SK-N-SH (cell line): ENCODE data around the gene AKT2. TPM values are rescaled to one million over a fixed set of nuclear protein-coding genes. Genes with fewer than 3 reads are reported as not detected.

Experiments
- CTCF ChIA-PET: fragments of 300-600, 350-600 bp; formaldehyde crosslinking; extraction: SDS; loops from one replicate; lab custom pipeline; 2021; lab: Yijun Ruan, JAX
- POLR2A ChIA-PET: fragments of 350-600 bp; sonication (Branson Sonifier 250); formaldehyde crosslinking; extraction: SDS; loops from one replicate; lab custom pipeline; 2020; ENCODE audit warnings: antibody characterized with exemption, inconsistent platforms; lab: Yijun Ruan, JAX
- DNase-seq: peaks from one replicate; pipeline ENCODE4 v3.0.0; 2012
- H2AFZ ChIP-seq: fragments of 200-600 bp; sonication (generic); 2 replicates; pipeline ENCODE4 v1.8.1; 2016; ENCODE audit warnings: antibody characterized with exemption, mild to moderate bottlenecking, low read depth
- H3F3A ChIP-seq: fragments of 200-600 bp; sonication (generic); replicated peaks from 2 replicates; pipeline ENCODE3; 2016; ENCODE audit warnings: antibody characterized with exemption, mild to moderate bottlenecking; ENCODE audit not compliant: insufficient read depth
- H3K27ac ChIP-seq, 2 experiments: fragments of 200-500 bp in 1 of 2; fragments of 200-600 bp in 1 of 2; sonication (Bioruptor generic) in 1 of 2; sonication (generic), shearing (Covaris generic) in 1 of 2; 2 replicates each; pipeline versions ENCODE4 v1.5.1 to v1.6.1; 2014 to 2016; ENCODE audit warnings: low read depth in 2 of 2, inconsistent platforms in 1 of 2, low read length in 1 of 2, mild to moderate bottlenecking in 1 of 2, mixed read lengths in 1 of 2
- H3K27me3 ChIP-seq: fragments of 200-600 bp; sonication (generic), shearing (Covaris generic); 2 replicates; pipeline ENCODE4 v1.6.1; 2016; ENCODE audit warnings: mixed run types; ENCODE audit not compliant: insufficient read depth
- H3K36me3 ChIP-seq, 2 experiments: fragments of 200-500 bp in 1 of 2; fragments of 200-600 bp in 1 of 2; sonication (Bioruptor generic) in 1 of 2; sonication (generic) in 1 of 2; replicated peaks in 1 of 2; 2 replicates each; pipeline versions ENCODE3 to v1.5.1; 2014 to 2016; ENCODE audit warnings: low read length in 1 of 2, mild to moderate bottlenecking in 1 of 2; ENCODE audit not compliant: insufficient read depth in 2 of 2, control insufficient read depth in 1 of 2
- H3K4me1 ChIP-seq, 2 experiments: fragments of 200-500 bp in 1 of 2; fragments of 200-600 bp in 1 of 2; sonication (Bioruptor generic) in 1 of 2; sonication (generic), shearing (Covaris generic) in 1 of 2; 2 replicates each; pipeline versions ENCODE4 v1.5.1 to v1.6.1; 2014 to 2016; ENCODE audit warnings: low read depth in 1 of 2, low read length in 1 of 2, mixed run types in 1 of 2; ENCODE audit not compliant: insufficient read depth in 2 of 2, control insufficient read depth in 1 of 2
- H3K4me2 ChIP-seq: fragments of 200-600 bp; sonication (generic), shearing (Covaris generic); 2 replicates; pipeline ENCODE4 v1.6.1; 2017; ENCODE audit warnings: mixed run types
- H3K4me3 ChIP-seq, 2 experiments: fragments of 200-500 bp in 1 of 2; fragments of 200-600 bp in 1 of 2; sonication (Bioruptor generic) in 1 of 2; sonication (generic), shearing (Covaris generic) in 1 of 2; 2 replicates each; pipeline versions ENCODE4 v1.5.1 to v1.8.1; 2014 to 2016; ENCODE audit warnings: low read depth in 2 of 2, inconsistent platforms in 1 of 2, low read length in 1 of 2, mild to moderate bottlenecking in 1 of 2, mixed read lengths in 1 of 2, moderate library complexity in 1 of 2
- H3K79me2 ChIP-seq: fragments of 200-600 bp; sonication (generic); 2 replicates; pipeline ENCODE4 v1.8.1; 2017; ENCODE audit warnings: mild to moderate bottlenecking; ENCODE audit not compliant: insufficient read depth
- H3K9ac ChIP-seq: fragments of 200-600 bp; sonication (generic); 2 replicates; pipeline ENCODE4 v1.6.1; 2017; ENCODE audit warnings: mixed run types
- H3K9me2 ChIP-seq: fragments of 200-600 bp; sonication (generic); 2 replicates; pipeline ENCODE4 v1.6.1; 2017; ENCODE audit warnings: mixed run types
- H3K9me3 ChIP-seq: fragments of 200-600 bp; sonication (generic); 2 replicates; pipeline ENCODE4 v1.6.1; 2017; ENCODE audit warnings: mixed run types, mild to moderate bottlenecking, moderate library complexity
- H4K20me1 ChIP-seq: fragments of 200-600 bp; sonication (generic); 2 replicates; pipeline ENCODE4 v1.6.1; 2017; ENCODE audit warnings: mild to moderate bottlenecking, mixed run types; ENCODE audit not compliant: insufficient read depth
- CHD2 ChIP-seq: fragments of 150-350 bp; IDR thresholded peaks from 2 replicates; pipeline ENCODE4 v1.6.1; 2018; ENCODE audit warnings: low read length; ENCODE audit not compliant: partially characterized antibody
- FOXM1 ChIP-seq: IDR thresholded peaks from 2 replicates; pipeline ENCODE4 v1.4.0; 2012; ENCODE audit warnings: low read depth, mild to moderate bottlenecking
- GABPA ChIP-seq: IDR thresholded peaks from 2 replicates; pipeline ENCODE4 v1.4.0; 2012; ENCODE audit warnings: low read depth, mild to moderate bottlenecking
- NRF1 ChIP-seq: IDR thresholded peaks from 2 replicates; pipeline ENCODE4 v1.6.1; 2012; ENCODE audit warnings: low read depth, mild to moderate bottlenecking, low read length
- POLR2AphosphoS5 ChIP-seq: IDR thresholded peaks from 2 replicates; pipeline ENCODE4 v1.6.1; 2012; ENCODE audit warnings: low read depth, low read length
- RAD21 ChIP-seq: IDR thresholded peaks from 2 replicates; pipeline ENCODE4 v1.6.1; 2012; ENCODE audit warnings: mild to moderate bottlenecking, low read length
- RFX5 ChIP-seq: IDR thresholded peaks from 2 replicates; pipeline ENCODE4 v1.6.1; 2012; ENCODE audit warnings: mild to moderate bottlenecking, improper control_type of control experiment, low read length
- TAF1 ChIP-seq: IDR thresholded peaks from 2 replicates; pipeline ENCODE4 v1.6.1; 2012; ENCODE audit warnings: low read depth, mild to moderate bottlenecking, low read length, moderate library complexity, borderline replicate concordance
- TCF12 ChIP-seq: IDR thresholded peaks from 2 replicates; pipeline ENCODE4 v1.4.0; 2012
- USF1 ChIP-seq: IDR thresholded peaks from 2 replicates; pipeline ENCODE4 v1.4.0; 2012; ENCODE audit warnings: low read depth, borderline replicate concordance
- YY1 ChIP-seq: IDR thresholded peaks from 2 replicates; pipeline ENCODE4 v1.4.0; 2012; ENCODE audit warnings: low read depth, mild to moderate bottlenecking
- WGBS: methylation state at CpG from one replicate; pipeline ENCODE4 v1.1.6; 2017; ENCODE audit warnings: low lambda C conversion rate; 5-methylcytosine and 5-hydroxymethylcytosine counted together
- polyA plus RNA-seq, 3 experiments: library from polyadenylated mRNA; depleted of rRNA; stranded (reverse); fragments of >200 nt; gene quantifications; 2 replicates each; pipeline ENCODE4 v1.2.3, GENCODE V29; 2012
- TF ChIP-seq, protein P1 (sequence below): fragments of 150-350 bp; IDR thresholded peaks from 2 replicates; pipeline ENCODE4 v1.6.1; 2016; ENCODE audit warnings: mild to moderate bottlenecking, low read depth, low read length
- TF ChIP-seq, protein P2 (sequence below): fragments of 200-600 bp; sonication (generic); IDR thresholded peaks from 2 replicates; pipeline ENCODE4 v1.6.1; 2017; ENCODE audit warnings: antibody characterized with exemption, mild to moderate bottlenecking, moderate library complexity
- TF ChIP-seq, protein P3 (sequence below): fragments of 150-350 bp; IDR thresholded peaks from 2 replicates; pipeline ENCODE4 v1.6.1; 2017; ENCODE audit warnings: antibody characterized with exemption, low read length, low read depth, borderline replicate concordance
- TF ChIP-seq, protein P4 (sequence below): IDR thresholded peaks from 2 replicates; pipeline ENCODE4 v1.4.0; 2012; ENCODE audit warnings: low read depth, borderline replicate concordance

AKT2 gene
- polyA plus RNA-seq, 1 of the 3 experiments (the other 2 are of a cell fraction) = 99.8 TPM

DNA sequence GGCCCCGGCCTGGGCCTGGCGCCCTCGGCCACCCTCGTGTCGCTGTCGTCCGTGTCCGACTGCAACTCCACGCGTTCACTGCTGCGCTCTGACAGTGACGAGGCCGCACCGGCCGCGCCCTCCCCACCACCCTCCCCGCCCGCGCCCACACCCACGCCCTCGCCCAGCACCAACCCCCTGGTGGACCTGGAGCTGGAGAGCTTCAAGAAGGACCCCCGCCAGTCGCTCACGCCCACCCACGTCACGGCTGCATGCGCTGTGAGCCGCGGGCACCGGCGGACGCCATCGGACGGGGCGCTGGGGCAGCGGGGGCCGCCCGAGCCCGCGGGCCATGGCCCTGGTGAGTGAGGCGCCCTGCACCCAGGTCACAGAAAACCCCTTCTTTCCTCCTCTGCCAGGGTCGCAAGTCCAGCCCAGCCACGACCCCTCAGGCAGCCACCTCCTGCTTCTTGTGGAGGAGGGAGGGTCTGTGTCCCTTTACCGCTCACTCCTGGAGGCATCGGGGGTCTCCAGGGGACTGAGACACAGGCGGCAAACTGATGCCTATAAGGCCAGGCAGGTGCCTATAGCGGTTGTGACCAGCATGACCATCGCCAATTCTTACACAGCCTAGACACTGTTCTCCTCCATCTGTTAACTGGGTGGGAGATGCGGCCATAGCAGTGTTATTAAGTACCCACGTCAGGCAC, 71.1 kb downstream of the AKT2 start:
- H3K9ac ChIP-seq = no peak overlapping the region
- H3K4me1 ChIP-seq = no peaks in the 10 kb centered on the region; a peak in 1 of 4 replicates
- DNase-seq = no peak
- TF ChIP-seq, protein P1, sequence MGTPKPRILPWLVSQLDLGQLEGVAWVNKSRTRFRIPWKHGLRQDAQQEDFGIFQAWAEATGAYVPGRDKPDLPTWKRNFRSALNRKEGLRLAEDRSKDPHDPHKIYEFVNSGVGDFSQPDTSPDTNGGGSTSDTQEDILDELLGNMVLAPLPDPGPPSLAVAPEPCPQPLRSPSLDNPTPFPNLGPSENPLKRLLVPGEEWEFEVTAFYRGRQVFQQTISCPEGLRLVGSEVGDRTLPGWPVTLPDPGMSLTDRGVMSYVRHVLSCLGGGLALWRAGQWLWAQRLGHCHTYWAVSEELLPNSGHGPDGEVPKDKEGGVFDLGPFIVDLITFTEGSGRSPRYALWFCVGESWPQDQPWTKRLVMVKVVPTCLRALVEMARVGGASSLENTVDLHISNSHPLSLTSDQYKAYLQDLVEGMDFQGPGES = no peak
- TF ChIP-seq TCF12 (no peak), CHD2 (no peak), POLR2AphosphoS5 (no peak), FOXM1 (no peak), TAF1 (no peak), YY1 (no peak), GABPA (no peak), RFX5 (no peak), NRF1 (no peak), RAD21 (no peak), USF1 (no peak)
- TF ChIP-seq, protein P2, sequence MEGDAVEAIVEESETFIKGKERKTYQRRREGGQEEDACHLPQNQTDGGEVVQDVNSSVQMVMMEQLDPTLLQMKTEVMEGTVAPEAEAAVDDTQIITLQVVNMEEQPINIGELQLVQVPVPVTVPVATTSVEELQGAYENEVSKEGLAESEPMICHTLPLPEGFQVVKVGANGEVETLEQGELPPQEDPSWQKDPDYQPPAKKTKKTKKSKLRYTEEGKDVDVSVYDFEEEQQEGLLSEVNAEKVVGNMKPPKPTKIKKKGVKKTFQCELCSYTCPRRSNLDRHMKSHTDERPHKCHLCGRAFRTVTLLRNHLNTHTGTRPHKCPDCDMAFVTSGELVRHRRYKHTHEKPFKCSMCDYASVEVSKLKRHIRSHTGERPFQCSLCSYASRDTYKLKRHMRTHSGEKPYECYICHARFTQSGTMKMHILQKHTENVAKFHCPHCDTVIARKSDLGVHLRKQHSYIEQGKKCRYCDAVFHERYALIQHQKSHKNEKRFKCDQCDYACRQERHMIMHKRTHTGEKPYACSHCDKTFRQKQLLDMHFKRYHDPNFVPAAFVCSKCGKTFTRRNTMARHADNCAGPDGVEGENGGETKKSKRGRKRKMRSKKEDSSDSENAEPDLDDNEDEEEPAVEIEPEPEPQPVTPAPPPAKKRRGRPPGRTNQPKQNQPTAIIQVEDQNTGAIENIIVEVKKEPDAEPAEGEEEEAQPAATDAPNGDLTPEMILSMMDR = no peak
- TF ChIP-seq, protein P3, sequence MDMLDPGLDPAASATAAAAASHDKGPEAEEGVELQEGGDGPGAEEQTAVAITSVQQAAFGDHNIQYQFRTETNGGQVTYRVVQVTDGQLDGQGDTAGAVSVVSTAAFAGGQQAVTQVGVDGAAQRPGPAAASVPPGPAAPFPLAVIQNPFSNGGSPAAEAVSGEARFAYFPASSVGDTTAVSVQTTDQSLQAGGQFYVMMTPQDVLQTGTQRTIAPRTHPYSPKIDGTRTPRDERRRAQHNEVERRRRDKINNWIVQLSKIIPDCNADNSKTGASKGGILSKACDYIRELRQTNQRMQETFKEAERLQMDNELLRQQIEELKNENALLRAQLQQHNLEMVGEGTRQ = no peak
- TF ChIP-seq, protein P4, sequence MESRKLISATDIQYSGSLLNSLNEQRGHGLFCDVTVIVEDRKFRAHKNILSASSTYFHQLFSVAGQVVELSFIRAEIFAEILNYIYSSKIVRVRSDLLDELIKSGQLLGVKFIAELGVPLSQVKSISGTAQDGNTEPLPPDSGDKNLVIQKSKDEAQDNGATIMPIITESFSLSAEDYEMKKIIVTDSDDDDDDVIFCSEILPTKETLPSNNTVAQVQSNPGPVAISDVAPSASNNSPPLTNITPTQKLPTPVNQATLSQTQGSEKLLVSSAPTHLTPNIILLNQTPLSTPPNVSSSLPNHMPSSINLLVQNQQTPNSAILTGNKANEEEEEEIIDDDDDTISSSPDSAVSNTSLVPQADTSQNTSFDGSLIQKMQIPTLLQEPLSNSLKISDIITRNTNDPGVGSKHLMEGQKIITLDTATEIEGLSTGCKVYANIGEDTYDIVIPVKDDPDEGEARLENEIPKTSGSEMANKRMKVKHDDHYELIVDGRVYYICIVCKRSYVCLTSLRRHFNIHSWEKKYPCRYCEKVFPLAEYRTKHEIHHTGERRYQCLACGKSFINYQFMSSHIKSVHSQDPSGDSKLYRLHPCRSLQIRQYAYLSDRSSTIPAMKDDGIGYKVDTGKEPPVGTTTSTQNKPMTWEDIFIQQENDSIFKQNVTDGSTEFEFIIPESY = no peak
- ChIA-PET POLR2A (no interaction called here), CTCF (no interaction called here)
- no peaks in the 10 kb centered on the region for H3K9me3 ChIP-seq
- H3K9me2 ChIP-seq = no peaks in the 10 kb centered on the region
- H3K36me3 ChIP-seq = peaks cover 5 to 9% of the 10 kb centered on the region in 2 experiments
- H4K20me1 ChIP-seq = no peaks in the 10 kb centered on the region
- WGBS = 97% methylated on average over 28 of the region's 50 CpGs
- H3F3A ChIP-seq = peaks cover 6% of the 10 kb centered on the region
- no peaks in the 10 kb centered on the region for H3K27me3 ChIP-seq
- no peak overlapping the region for H3K4me3 ChIP-seq
- H3K4me2 ChIP-seq = no peak overlapping the region
- H2AFZ ChIP-seq = no peak overlapping the region
- H3K27ac ChIP-seq = no peak overlapping the region
- H3K79me2 ChIP-seq = no peaks in the 10 kb centered on the region
